Ishikawa (cell line): ENCODE measurements around the gene IL17REL.

ENCODE experiments used
- CEBPB ChIP-seq: IDR thresholded peaks from 2 replicates; pipeline ENCODE4 v1.6.1; 2012
- CREB1 ChIP-seq: IDR thresholded peaks from 2 replicates; pipeline ENCODE4 v1.6.1; 2012; ENCODE audit warnings: low read depth
- EGR1 ChIP-seq: IDR thresholded peaks from 2 replicates; pipeline ENCODE4 v1.6.1; 2012
- EP300 ChIP-seq: IDR thresholded peaks from 2 replicates; pipeline ENCODE4 v1.6.1; 2012; ENCODE audit warnings: borderline replicate concordance
- FOXM1 ChIP-seq: IDR thresholded peaks from 2 replicates; pipeline ENCODE4 v1.6.1; 2012; ENCODE audit warnings: low read depth, borderline replicate concordance
- NFIC ChIP-seq: IDR thresholded peaks from 2 replicates; pipeline ENCODE4 v1.6.1; 2012
- RAD21 ChIP-seq: IDR thresholded peaks from 2 replicates; pipeline ENCODE4 v1.6.1; 2012; ENCODE audit warnings: low read depth
- TAF1 ChIP-seq: IDR thresholded peaks from 2 replicates; pipeline ENCODE4 v1.6.1; 2012; ENCODE audit warnings: low read depth, mild to moderate bottlenecking
- TCF12 ChIP-seq: IDR thresholded peaks from 2 replicates; pipeline ENCODE4 v1.6.1; 2012; ENCODE audit warnings: low read depth
- TEAD4 ChIP-seq: IDR thresholded peaks from 2 replicates; pipeline ENCODE4 v1.6.1; 2012
- YY1 ChIP-seq: IDR thresholded peaks from 2 replicates; pipeline ENCODE4 v1.6.1; 2012; ENCODE audit warnings: low read depth
- ZBTB7A ChIP-seq: IDR thresholded peaks from 2 replicates; pipeline ENCODE4 v1.6.1; 2012; ENCODE audit warnings: low read depth
- TF ChIP-seq, protein P1 (sequence below): IDR thresholded peaks from 2 replicates; pipeline ENCODE4 v1.6.1; 2012
- TF ChIP-seq, protein P2 (sequence below): IDR thresholded peaks from 2 replicates; pipeline ENCODE4 v1.6.1; 2012; ENCODE audit warnings: low read depth, mild to moderate bottlenecking
- TF ChIP-seq, protein P3 (sequence below): IDR thresholded peaks from 2 replicates; pipeline ENCODE4 v1.6.1; 2012

IL17REL gene

DNA sequence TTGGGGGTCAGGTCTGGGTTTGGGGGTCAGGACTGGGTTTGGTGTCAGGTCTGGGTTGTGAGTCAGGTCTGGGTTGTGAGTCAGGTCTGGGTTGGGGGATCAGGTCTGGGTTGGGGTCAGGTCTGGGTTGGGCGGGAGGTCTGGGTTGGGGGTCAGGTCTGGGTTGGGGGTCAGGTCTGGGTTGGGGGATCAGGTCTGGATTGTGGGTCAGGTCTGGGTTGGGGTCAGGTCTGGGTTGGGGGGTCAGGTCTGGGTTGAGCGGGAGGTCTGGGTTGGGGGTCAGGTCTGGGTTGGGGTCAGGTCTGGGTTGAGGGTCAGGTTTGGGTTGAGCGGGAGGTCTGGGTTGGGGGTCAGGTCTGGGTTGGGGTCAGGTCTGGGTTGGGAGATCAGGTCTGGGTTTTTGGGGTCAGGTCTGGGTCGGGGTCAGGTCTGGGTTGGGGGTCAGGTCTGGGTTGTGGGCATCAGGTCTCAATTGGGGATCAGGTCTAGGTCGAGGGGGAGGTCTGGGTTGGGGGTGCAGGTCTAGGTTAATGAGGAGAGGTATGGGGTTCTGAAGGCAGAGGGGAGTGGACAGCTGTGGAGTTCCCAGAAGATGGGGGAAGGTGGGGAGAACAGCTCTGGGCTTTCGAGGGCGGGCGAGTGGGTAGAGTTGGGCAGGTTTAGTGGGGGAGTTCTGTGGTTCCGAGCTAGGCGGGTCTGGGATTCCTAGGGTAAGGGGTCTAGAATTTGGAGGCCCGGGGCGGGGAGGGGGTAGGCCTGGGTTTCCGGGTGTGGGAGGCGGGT, 44.9 kb upstream of the IL17REL start:
- TF ChIP-seq YY1 = no peak
- TF ChIP-seq RAD21 = no peak
- no peak for TF ChIP-seq TEAD4
- no peak for TF ChIP-seq CEBPB
- TF ChIP-seq, protein P1, sequence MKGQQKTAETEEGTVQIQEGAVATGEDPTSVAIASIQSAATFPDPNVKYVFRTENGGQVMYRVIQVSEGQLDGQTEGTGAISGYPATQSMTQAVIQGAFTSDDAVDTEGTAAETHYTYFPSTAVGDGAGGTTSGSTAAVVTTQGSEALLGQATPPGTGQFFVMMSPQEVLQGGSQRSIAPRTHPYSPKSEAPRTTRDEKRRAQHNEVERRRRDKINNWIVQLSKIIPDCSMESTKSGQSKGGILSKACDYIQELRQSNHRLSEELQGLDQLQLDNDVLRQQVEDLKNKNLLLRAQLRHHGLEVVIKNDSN = no peak
- TF ChIP-seq TAF1 = no peak

DNA sequence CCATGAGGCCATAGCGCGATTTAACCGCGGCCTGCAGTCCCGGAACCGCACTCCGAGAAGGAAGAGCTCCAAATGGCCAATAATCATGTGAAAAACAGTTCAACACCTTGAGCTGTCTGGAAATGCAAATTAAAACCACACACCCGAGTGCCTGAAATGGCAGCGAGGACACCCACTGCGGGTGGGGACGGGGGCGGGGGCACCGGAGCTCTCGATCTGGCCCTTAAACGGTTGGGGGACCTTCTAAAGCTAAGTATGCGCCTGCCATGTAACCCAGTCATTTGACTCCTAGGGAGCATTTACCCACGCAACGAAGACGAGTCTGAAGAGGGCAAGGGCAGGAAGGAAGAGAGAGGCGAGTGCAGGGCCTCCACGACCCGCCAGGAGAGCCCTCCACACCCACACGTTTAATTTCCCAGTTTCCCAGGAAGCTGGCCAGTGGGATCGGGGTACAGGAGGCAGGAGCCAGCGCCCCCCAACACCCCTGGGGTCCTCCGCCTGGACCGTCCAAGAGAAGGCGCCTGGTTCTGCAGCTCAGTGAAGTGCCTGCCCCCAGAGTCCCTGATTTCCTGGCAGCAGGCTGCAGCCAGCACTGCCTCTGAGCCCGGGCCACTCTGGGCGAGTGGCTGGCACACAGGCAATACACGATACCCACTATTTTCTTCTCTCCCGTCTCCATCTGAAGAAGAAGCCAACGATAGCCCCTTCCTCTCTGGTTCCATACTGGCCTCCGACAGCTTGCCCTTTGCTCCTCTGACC, 43.8 kb upstream of the IL17REL start:
- TF ChIP-seq TCF12 = no peak
- no peak for TF ChIP-seq TEAD4
- TF ChIP-seq TAF1 = no peak
- no peak for TF ChIP-seq EP300

DNA sequence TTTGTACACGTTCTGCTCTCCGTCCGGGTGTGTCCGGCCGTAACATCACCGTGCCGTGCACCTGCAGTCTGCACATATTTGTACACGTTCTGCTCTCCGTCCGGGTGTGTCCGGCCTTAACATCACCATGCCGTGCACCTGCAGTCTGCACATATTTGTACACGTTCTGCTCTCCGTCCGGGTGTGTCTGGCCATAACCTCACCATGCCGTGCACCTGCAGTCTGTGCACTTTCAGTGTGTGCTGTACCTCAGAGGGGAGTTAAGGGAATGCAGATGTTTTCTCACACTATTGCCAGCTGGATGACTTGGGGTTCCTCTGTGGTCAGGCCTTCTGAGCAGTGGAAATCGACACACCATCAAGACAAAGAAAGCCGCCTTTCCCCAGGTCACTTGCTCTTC, 41.3 kb upstream of the IL17REL start:
- TF ChIP-seq, protein P2, sequence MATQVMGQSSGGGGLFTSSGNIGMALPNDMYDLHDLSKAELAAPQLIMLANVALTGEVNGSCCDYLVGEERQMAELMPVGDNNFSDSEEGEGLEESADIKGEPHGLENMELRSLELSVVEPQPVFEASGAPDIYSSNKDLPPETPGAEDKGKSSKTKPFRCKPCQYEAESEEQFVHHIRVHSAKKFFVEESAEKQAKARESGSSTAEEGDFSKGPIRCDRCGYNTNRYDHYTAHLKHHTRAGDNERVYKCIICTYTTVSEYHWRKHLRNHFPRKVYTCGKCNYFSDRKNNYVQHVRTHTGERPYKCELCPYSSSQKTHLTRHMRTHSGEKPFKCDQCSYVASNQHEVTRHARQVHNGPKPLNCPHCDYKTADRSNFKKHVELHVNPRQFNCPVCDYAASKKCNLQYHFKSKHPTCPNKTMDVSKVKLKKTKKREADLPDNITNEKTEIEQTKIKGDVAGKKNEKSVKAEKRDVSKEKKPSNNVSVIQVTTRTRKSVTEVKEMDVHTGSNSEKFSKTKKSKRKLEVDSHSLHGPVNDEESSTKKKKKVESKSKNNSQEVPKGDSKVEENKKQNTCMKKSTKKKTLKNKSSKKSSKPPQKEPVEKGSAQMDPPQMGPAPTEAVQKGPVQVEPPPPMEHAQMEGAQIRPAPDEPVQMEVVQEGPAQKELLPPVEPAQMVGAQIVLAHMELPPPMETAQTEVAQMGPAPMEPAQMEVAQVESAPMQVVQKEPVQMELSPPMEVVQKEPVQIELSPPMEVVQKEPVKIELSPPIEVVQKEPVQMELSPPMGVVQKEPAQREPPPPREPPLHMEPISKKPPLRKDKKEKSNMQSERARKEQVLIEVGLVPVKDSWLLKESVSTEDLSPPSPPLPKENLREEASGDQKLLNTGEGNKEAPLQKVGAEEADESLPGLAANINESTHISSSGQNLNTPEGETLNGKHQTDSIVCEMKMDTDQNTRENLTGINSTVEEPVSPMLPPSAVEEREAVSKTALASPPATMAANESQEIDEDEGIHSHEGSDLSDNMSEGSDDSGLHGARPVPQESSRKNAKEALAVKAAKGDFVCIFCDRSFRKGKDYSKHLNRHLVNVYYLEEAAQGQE = no peak
- TF ChIP-seq ZBTB7A (no peak), EP300 (no peak), TCF12 (no peak), YY1 (no peak), TAF1 (no peak), CEBPB (no peak), NFIC (no peak), FOXM1 (no peak), RAD21 (no peak), CREB1 (no peak), EGR1 (no peak), TEAD4 (no peak)
- TF ChIP-seq, protein P3, sequence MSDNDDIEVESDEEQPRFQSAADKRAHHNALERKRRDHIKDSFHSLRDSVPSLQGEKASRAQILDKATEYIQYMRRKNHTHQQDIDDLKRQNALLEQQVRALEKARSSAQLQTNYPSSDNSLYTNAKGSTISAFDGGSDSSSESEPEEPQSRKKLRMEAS = no peak
- TF ChIP-seq, protein P1 = no peak

DNA sequence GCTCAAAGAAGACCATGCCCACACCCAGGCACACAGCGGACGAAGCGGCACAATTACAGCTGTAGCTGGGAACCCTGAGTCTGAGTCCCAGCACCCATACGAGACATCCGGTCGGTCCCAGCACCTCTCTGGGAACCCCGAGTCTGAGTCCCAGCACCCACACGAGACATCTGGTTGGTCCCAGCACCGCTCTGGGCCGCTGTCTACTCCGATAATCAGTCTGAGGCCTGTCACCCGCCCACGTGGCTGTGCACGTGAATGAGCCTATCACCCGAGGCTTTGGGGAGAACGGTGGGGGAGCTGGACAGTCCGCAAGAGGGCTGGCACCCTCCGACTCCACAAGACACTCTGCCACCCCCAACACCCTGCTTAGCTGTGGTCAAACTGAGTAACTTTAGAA, 39.4 kb upstream of the IL17REL start:
- TF ChIP-seq, protein P2 = no peak
- TF ChIP-seq, protein P1 = no peak
- TF ChIP-seq RAD21 = no peak
- TF ChIP-seq EP300 = no peak
- no peak for TF ChIP-seq ZBTB7A
- TF ChIP-seq CREB1 = no peak
- no peak for TF ChIP-seq TAF1
- TF ChIP-seq CEBPB = no peak
- TF ChIP-seq TEAD4 = no peak
- no peak for TF ChIP-seq YY1
- TF ChIP-seq TCF12 = no peak
- TF ChIP-seq NFIC = no peak
- TF ChIP-seq EGR1 = no peak
- TF ChIP-seq FOXM1 = no peak

DNA sequence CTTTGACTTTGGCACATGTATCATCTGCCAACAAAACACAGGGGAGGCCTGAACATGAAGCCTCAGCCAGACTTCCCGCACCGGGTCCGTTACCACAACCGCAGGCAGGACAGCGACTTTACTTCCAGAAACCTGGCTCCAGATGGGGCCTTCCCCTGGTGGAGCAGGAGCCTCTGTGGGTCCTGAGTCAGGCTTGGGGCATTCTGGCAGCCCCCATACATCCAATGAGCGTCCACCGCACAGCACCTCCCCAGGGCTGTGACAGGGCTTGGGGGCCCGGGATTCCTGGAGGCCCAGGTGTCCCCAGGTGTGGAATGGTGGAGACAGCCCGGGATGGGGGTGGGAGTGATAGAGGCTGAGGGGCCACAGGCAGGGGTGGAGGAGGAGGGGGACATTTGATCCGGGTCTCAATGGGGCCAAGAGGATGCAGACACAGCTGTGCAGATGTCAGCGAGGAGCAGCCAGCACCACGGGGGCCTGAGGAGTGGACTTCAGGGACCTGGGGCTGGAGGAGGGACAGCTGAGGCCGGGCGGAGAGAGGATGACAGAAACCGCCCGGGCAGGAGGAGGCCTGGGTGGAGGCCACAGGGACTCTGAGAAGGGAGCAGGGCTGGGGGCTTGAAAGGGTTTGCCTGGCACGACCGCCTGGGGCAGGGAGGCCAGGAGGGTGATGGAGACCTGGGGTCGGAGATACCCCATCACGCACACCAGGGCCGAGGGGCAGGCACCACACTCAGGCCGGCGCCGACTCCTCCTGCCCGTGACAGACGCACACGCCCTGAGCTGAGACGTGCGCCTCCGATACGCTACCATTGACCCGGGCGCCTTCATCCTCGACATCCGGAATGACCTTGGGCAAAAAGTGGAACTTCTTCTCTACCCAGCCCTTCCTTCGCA, 37.0 kb upstream of the IL17REL start:
- no peak for TF ChIP-seq CEBPB
- TF ChIP-seq, protein P1 = no peak
- TF ChIP-seq, protein P3 = no peak
- TF ChIP-seq TEAD4 = no peak
- TF ChIP-seq ZBTB7A = no peak
- TF ChIP-seq EP300 = no peak
- TF ChIP-seq TCF12 = no peak
- TF ChIP-seq FOXM1 = no peak
- TF ChIP-seq EGR1 = no peak
- no peak for TF ChIP-seq RAD21
- no peak for TF ChIP-seq NFIC
- no peak for TF ChIP-seq TAF1
- TF ChIP-seq YY1 = no peak
- no peak for TF ChIP-seq CREB1
